A549 (cell line): ENCODE measurements around the gene METTL6. TPM values are rescaled to one million over a fixed set of nuclear protein-coding genes. Genes with fewer than 3 reads are reported as not detected.

ENCODE experiments used
- ATAC-seq, 2 experiments: fragments of 200-7000 bp in 1 of 2; fragments of >200 bp in 1 of 2; cut with Nextera tagmentation in 1 of 2; cut with Tn5 transposase in 1 of 2; 3 replicates each; pipeline versions ENCODE4 v1.8.0 to v1.9.1; 2018 to 2020; ENCODE audit warnings: mild to moderate bottlenecking in 1 of 2, moderate library complexity in 1 of 2
- CTCF ChIA-PET: fragments of 300-600 bp; sonication (Branson Sonifier 250); formaldehyde crosslinking; extraction: SDS; loops from one replicate; lab custom pipeline; 2021; ENCODE audit warnings: antibody characterized with exemption, inconsistent platforms; lab: Yijun Ruan, JAX
- POLR2A ChIA-PET: fragments of 350-600 bp; formaldehyde crosslinking; extraction: SDS; loops from one replicate; lab custom pipeline; 2021; ENCODE audit warnings: antibody characterized with exemption, inconsistent platforms; lab: Yijun Ruan, JAX
- DNase-seq, 2 experiments: peaks; one replicate each; pipeline versions ENCODE4 v3.0.0 to v3.0.0-alpha.2; 2011 to 2016; ENCODE audit warnings: low read depth in 1 of 2, low spot score in 1 of 2
- FAIRE-seq: peaks from 2 replicates; lab custom pipeline; 2011; peaks lifted over from hg19 to GRCh38; lab: Jason Lieb, UNC
- H3K27ac ChIP-seq, 2 experiments: fragments of >200 bp; sonication (Bioruptor Twin); formaldehyde crosslinking; 3 replicates each; pipeline ENCODE4 v1.5.1; 2016 to 2017
- H3K4me1 ChIP-seq: fragments of >200 bp; sonication (Bioruptor Twin); formaldehyde crosslinking; 3 replicates; pipeline ENCODE4 v1.6.1; 2016
- H3K4me2 ChIP-seq: fragments of >200 bp; sonication (Bioruptor Twin); formaldehyde crosslinking; 3 replicates; pipeline ENCODE4 v1.6.1; 2016
- H3K4me3 ChIP-seq: fragments of >200 bp; sonication (Bioruptor Twin); formaldehyde crosslinking; 3 replicates; pipeline ENCODE4 v1.5.1; 2016
- H3K9me3 ChIP-seq: fragments of >200 bp; sonication (Bioruptor Twin); formaldehyde crosslinking; 3 replicates; pipeline ENCODE4 v1.6.1; 2016
- BHLHE40 ChIP-seq: IDR thresholded peaks from 2 replicates; pipeline ENCODE4 v1.6.1; 2012; ENCODE audit warnings: low read depth, low read length, inconsistent platforms
- CBX2 ChIP-seq: fragments of 200-600 bp; sonication (generic); IDR thresholded peaks from 2 replicates; pipeline ENCODE4 v1.6.1; 2016; ENCODE audit warnings: low read depth, mild to moderate bottlenecking, borderline replicate concordance
- CBX8 ChIP-seq: fragments of 200-600 bp; sonication (generic); IDR thresholded peaks from 2 replicates; pipeline ENCODE4 v1.6.1; 2016
- CEBPB ChIP-seq, 2 experiments: fragments of >200 bp in 1 of 2; sonication (Bioruptor Twin) in 1 of 2; formaldehyde crosslinking in 1 of 2; IDR thresholded peaks; 2 replicates each; pipeline ENCODE4 v1.6.1; 2012 to 2016
- CHD2 ChIP-seq: fragments of 150-350 bp; IDR thresholded peaks from 2 replicates; pipeline ENCODE4 v1.6.1; 2014; ENCODE audit warnings: low read length; ENCODE audit not compliant: partially characterized antibody
- CHD4 ChIP-seq: fragments of 200-600 bp; sonication (generic); IDR thresholded peaks from 2 replicates; pipeline ENCODE4 v1.6.1; 2016; ENCODE audit warnings: antibody characterized with exemption, mild to moderate bottlenecking, borderline replicate concordance
- CTCF ChIP-seq: fragments of >200 bp; sonication (Bioruptor Twin); formaldehyde crosslinking; IDR thresholded peaks from 3 replicates; pipeline ENCODE4 v1.5.1; 2016
- HDAC2 ChIP-seq: fragments of 200-600 bp; sonication (generic); IDR thresholded peaks from 2 replicates; pipeline ENCODE4 v1.6.1; 2016
- HMGXB4 ChIP-seq: fragments of 250-450 bp; sonication (Bioruptor Pico); IDR thresholded peaks from 2 replicates; pipeline ENCODE4 v1.5.0; 2021; ENCODE audit warnings: mild to moderate bottlenecking, moderate library complexity, borderline replicate concordance
- HOXA7 ChIP-seq: fragments of 250-450 bp; sonication (Bioruptor Pico); IDR thresholded peaks from 2 replicates; pipeline ENCODE4 v1.5.0; 2020; ENCODE audit warnings: mild to moderate bottlenecking, moderate library complexity
- HOXB5 ChIP-seq: fragments of 250-450 bp; sonication (Bioruptor Pico); IDR thresholded peaks from 2 replicates; pipeline ENCODE4 v1.5.0; 2020; ENCODE audit warnings: mild to moderate bottlenecking, moderate library complexity
- JUN ChIP-seq, 2 experiments: fragments of >200 bp; sonication (Bioruptor Twin); formaldehyde crosslinking; IDR thresholded peaks; 2 replicates in 1 of 2; 3 replicates in 1 of 2; pipeline ENCODE4 v1.6.1; 2016 to 2017
- JUNB ChIP-seq: fragments of >200 bp; sonication (Bioruptor Twin); formaldehyde crosslinking; IDR thresholded peaks from 2 replicates; pipeline ENCODE4 v1.6.1; 2016
- MAFK ChIP-seq: fragments of 450-650 bp; IDR thresholded peaks from 2 replicates; pipeline ENCODE4 v1.6.1; 2014; ENCODE audit not compliant: partially characterized antibody
- MYC ChIP-seq: IDR thresholded peaks from 2 replicates; pipeline ENCODE4 v1.6.1; 2012; ENCODE audit warnings: mild to moderate bottlenecking, inconsistent platforms, low read length, improper control_type of control experiment, borderline replicate concordance
- NPAS2 ChIP-seq: fragments of 250-450 bp; sonication (Bioruptor Pico); IDR thresholded peaks from 2 replicates; pipeline ENCODE4 v1.8.0; 2022; ENCODE audit warnings: mild to moderate bottlenecking, moderate library complexity, borderline replicate concordance
- NR3C1 ChIP-seq: fragments of >200 bp; sonication (Bioruptor Twin); formaldehyde crosslinking; IDR thresholded peaks from 3 replicates; pipeline ENCODE4 v1.6.1; 2017
- POLR2AphosphoS2 ChIP-seq: conservative IDR thresholded peaks from 2 replicates; pipeline ENCODE4 v1.6.1; 2012; ENCODE audit warnings: low read length, improper control_type of control experiment, inconsistent platforms
- RAD21 ChIP-seq, 2 experiments: fragments of >200 bp in 1 of 2; sonication (Bioruptor Twin) in 1 of 2; formaldehyde crosslinking in 1 of 2; IDR thresholded peaks in 1 of 2; conservative IDR thresholded peaks in 1 of 2; 2 replicates in 1 of 2; 3 replicates in 1 of 2; pipeline ENCODE4 v1.6.1; 2012 to 2018; ENCODE audit warnings: inconsistent platforms in 1 of 2
- RCOR1 ChIP-seq: fragments of 150-350 bp; IDR thresholded peaks from 2 replicates; pipeline ENCODE4 v1.6.1; 2014; ENCODE audit warnings: antibody characterized with exemption, low read length, low read depth
- RFX5 ChIP-seq: fragments of 450-650 bp; IDR thresholded peaks from 2 replicates; pipeline ENCODE4 v1.7.1; 2014; ENCODE audit warnings: antibody characterized with exemption, mild to moderate bottlenecking, moderate library complexity
- RNF2 ChIP-seq: fragments of 200-600 bp; sonication (generic); IDR thresholded peaks from 2 replicates; pipeline ENCODE4 v1.6.1; 2016; ENCODE audit warnings: low read depth, mild to moderate bottlenecking, antibody characterized with exemption, moderate library complexity, borderline replicate concordance
- SMC3 ChIP-seq: fragments of >200 bp; sonication (Bioruptor Twin); formaldehyde crosslinking; IDR thresholded peaks from 3 replicates; pipeline ENCODE4 v1.6.1; 2018; ENCODE audit warnings: inconsistent platforms
- SREBF2 ChIP-seq: fragments of 450-650 bp; IDR thresholded peaks from 2 replicates; pipeline ENCODE4 v1.6.1; 2014; ENCODE audit warnings: mild to moderate bottlenecking, moderate library complexity
- TFCP2L1 ChIP-seq: fragments of 250-450 bp; sonication (Bioruptor Pico); IDR thresholded peaks from 2 replicates; pipeline ENCODE4 v1.5.0; 2021; ENCODE audit warnings: mild to moderate bottlenecking
- whole genome bisulfite sequencing: methylation state at CpG from one replicate; pipeline ENCODE4 v1.1.6; 2017; ENCODE audit errors: missing lambda C conversion rate; 5-methylcytosine and 5-hydroxymethylcytosine counted together
- polyA plus RNA-seq, 4 experiments: library from polyadenylated mRNA; depleted of rRNA in 3 of 4; stranded (reverse); fragments of >200 nt; fragmentation: RNase III in 1 of 4; extraction: RNeasy Plus Mini Kit Qiagen cat#74134 plus additional on column Dnase treatment in 1 of 4; gene quantifications; 2 replicates in 3 of 4; 3 replicates in 1 of 4; pipeline ENCODE4 v1.2.3, GENCODE V29; 2011 to 2017

The METTL6 gene
- polyA plus RNA-seq, 2 of the 4 experiments (the other 2 are of a cell fraction) = 29.6 to 42.7 TPM

- ATAC-seq (peak; percentile 73 to 90; a peak in 5 of 6 replicates), FAIRE-seq (peak; percentile 70), DNase-seq (peak; percentile 69 to 71)
- ChIA-PET POLR2A (interaction anchor here (1.0 kb wide), 1 partner anchor 138 kb away, joined by 5 read pairs; no protein-coding TSS in a partner anchor), CTCF (interaction anchor here (0.6 to 8.5 kb wide), 46 partner anchors 9 to 479 kb away, joined by 3 to 175 read pairs (median 4); partner anchors contain the start of genes CAPN7 and SH3BP5)
- Histone ChIP-seq H3K9me3 (no peaks in the 10 kb centered on the region), H3K4me1 (no peaks in the 10 kb centered on the region), H3K4me3 (no peak overlapping the region), H3K27ac (no peak overlapping the region), H3K4me2 (no peak overlapping the region)
- 34% methylated on average over 3 of the region's 3 CpGs for WGBS
- TF ChIP-seq RAD21 (conservative IDR thresholded peaks at IDR 0.05 in 1 of 2, IDR thresholded peaks at IDR 0.05 in 1 of 2) (peak; percentile 62 to 68), CEBPB (IDR thresholded peaks at IDR 0.05) (no peak), SMC3 (peak; percentile 76), CTCF (peak; percentile 78), POLR2AphosphoS2 (no peak)
These were observed 21.8 kb downstream of the METTL6 start for GRCh38 chr3:15405448-15406050.

- DNase-seq = no peak
- H3K4me1 ChIP-seq = no peaks in the 10 kb centered on the region
- ATAC-seq = no peak
- TF ChIP-seq JUNB (no peak), CHD4 (no peak), SREBF2 (no peak), NPAS2 (CRISPR knock-in tag) (no peak), HDAC2 (no peak), TFCP2L1 (CRISPR knock-in tag) (no peak), HMGXB4 (CRISPR knock-in tag) (no peak), RFX5 (no peak), MYC (no peak), CBX8 (no peak), HOXB5 (CRISPR knock-in tag) (no peak)
- H3K4me2 ChIP-seq = no peak overlapping the region
- WGBS = 100% methylated on average over 1 of the region's 1 CpG
- no peak overlapping the region for H3K4me3 ChIP-seq
- CTCF ChIA-PET = interaction anchor here (0.6 to 8.5 kb wide), 39 partner anchors 10 to 479 kb away, joined by 3 to 175 read pairs (median 4); partner anchors contain the start of genes CAPN7 and SH3BP5
- POLR2A ChIA-PET = interaction anchor here (1.0 kb wide), 1 partner anchor 137 kb away, joined by 5 read pairs; no protein-coding TSS in a partner anchor
- no peak for FAIRE-seq
- H3K9me3 ChIP-seq = no peaks in the 10 kb centered on the region
- no peak overlapping the region for H3K27ac ChIP-seq
These were observed 22.6 kb downstream of the METTL6 start for GRCh38 chr3:15404767-15405166.

- 87% methylated on average over 3 of the region's 3 CpGs for WGBS
- CTCF ChIA-PET = interaction anchor here (1.9 to 8.5 kb wide), 3 partner anchors 16 to 200 kb away, joined by 20 to 175 read pairs (median 35); partner anchors contain the start of gene CAPN7
- Histone ChIP-seq H3K27ac (no peak overlapping the region), H3K4me2 (no peak overlapping the region), H3K9me3 (no peaks in the 10 kb centered on the region), H3K4me3 (no peak overlapping the region), H3K4me1 (no peaks in the 10 kb centered on the region)
- ATAC-seq (no peak), FAIRE-seq (no peak), DNase-seq (no peak)
- POLR2A ChIA-PET = no interaction called here
- no peak for TF ChIP-seq CHD2
- no peak for TF ChIP-seq RNF2
- TF ChIP-seq BHLHE40 = no peak
- TF ChIP-seq CBX2 = no peak
- no peak for TF ChIP-seq HOXA7 (CRISPR knock-in tag)
- no peak for TF ChIP-seq MAFK
- no peak for TF ChIP-seq RCOR1
- no peak for TF ChIP-seq SMC3
- no peak for TF ChIP-seq NR3C1
- TF ChIP-seq JUN (IDR thresholded peaks at IDR 0.05) = no peak
These were observed 23.4 kb downstream of the METTL6 start for GRCh38 chr3:15403965-15404364.
